Tibial nerve (tissue), 4 donors: ENCODE measurements around the gene CYP26B1. TPM values are rescaled to one million over a fixed set of nuclear protein-coding genes. Genes with fewer than 3 reads are reported as not detected.

Experiments
- DNase-seq, 2 donors: peaks; one replicate each; pipeline ENCODE4 v3.0.0-alpha.2; 2019; ENCODE audit warnings: low spot score in 2 of 2
- H3K27ac ChIP-seq, 4 donors: fragments of 200-600 bp; sonication (generic) in 3 of 4; one replicate each; pipeline ENCODE4 v1.5.1; 2017 to 2019; ENCODE audit warnings: mild to moderate bottlenecking in 1 of 4
- H3K27me3 ChIP-seq, 2 donors: fragments of 200-600 bp; sonication (generic) in 1 of 2; one replicate each; pipeline versions ENCODE4 v1.5.1 to v1.6.0; 2017 to 2019
- H3K36me3 ChIP-seq, 3 donors: fragments of 200-600 bp; sonication (generic); one replicate each; pipeline ENCODE4 v1.5.1; 2018 to 2019
- H3K4me1 ChIP-seq, 4 donors: fragments of 200-600 bp; sonication (generic) in 3 of 4; one replicate each; pipeline ENCODE4 v1.5.1; 2017 to 2019
- H3K4me3 ChIP-seq, 4 donors: fragments of 200-600 bp; sonication (generic) in 3 of 4; one replicate each; pipeline ENCODE4 v1.5.1; 2017 to 2019; ENCODE audit warnings: mild to moderate bottlenecking in 1 of 4, moderate library complexity in 1 of 4
- H3K9me3 ChIP-seq, 4 donors: fragments of 200-600 bp; sonication (generic) in 3 of 4; one replicate each; pipeline ENCODE4 v1.5.1; 2017 to 2019
- EP300 ChIP-seq, 2 donors: sonication (generic); formaldehyde crosslinking; IDR thresholded peaks; one replicate each; pipeline ENCODE4 v1.6.1; 2017; ENCODE audit warnings: antibody characterized with exemption in 2 of 2, mild to moderate bottlenecking in 1 of 2
- POLR2A ChIP-seq, 2 donors: fragments of 450-650 bp; IDR thresholded peaks; one replicate each; pipeline ENCODE4 v1.6.1; 2017; ENCODE audit warnings: antibody characterized with exemption in 2 of 2, mild to moderate bottlenecking in 2 of 2, moderate library complexity in 2 of 2
- WGBS, 2 donors: methylation state at CpG; one replicate each; pipeline ENCODE4 v1.1.5; 2018; 5-methylcytosine and 5-hydroxymethylcytosine counted together
- total RNA-seq, 4 donors: library from RNA; depleted of rRNA; stranded (reverse); fragments of >200 nt; gene quantifications; one replicate each; pipeline ENCODE4 v1.1.0, GENCODE V29; 2016
- TF ChIP-seq, protein P1 (sequence below), 5 experiments: fragments of 200-600 bp in 3 of 5; fragments of 450-650 bp in 2 of 5; sonication (generic) in 3 of 5; IDR thresholded peaks; one replicate each; pipeline ENCODE4 v1.5.1; 2016 to 2019; ENCODE audit warnings: antibody characterized with exemption in 5 of 5, mild to moderate bottlenecking in 3 of 5, moderate library complexity in 2 of 5

The CYP26B1 gene
- total RNA-seq, 4 donors from 2014 or later = 14.4 to 37.7 (median 34.2) TPM

DNA sequence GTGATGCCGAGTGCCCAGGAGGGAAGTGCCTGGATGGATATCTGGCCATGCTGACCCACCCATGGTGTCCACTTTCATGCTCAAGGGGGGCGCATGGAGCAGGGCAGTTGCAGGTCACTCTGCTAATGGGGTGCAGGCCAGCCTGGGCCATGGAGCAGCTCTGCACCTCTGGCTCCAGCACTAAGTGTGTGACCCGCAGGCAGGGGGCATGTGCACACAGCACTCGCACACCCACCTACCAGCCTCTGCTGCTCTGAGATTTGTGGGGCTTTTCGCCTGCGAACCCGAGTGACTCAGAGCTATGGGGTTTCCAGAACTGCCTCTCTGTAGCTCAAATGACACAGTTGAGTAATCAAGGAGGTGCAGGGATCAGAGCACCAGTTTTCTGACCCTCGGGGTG is 66.2 kb downstream of the CYP26B1 start:
- Histone ChIP-seq H3K27ac (no peak overlapping the region), H3K4me1 (no peaks in the 10 kb centered on the region), H3K9me3 (no peaks in the 10 kb centered on the region), H3K27me3 (no peaks in the 10 kb centered on the region), H3K36me3 (no peaks in the 10 kb centered on the region), H3K4me3 (no peak overlapping the region)
- WGBS, 2 donors = 95 to 97% methylated on average over 8 of the region's 8 CpGs
- TF ChIP-seq, protein P1, sequence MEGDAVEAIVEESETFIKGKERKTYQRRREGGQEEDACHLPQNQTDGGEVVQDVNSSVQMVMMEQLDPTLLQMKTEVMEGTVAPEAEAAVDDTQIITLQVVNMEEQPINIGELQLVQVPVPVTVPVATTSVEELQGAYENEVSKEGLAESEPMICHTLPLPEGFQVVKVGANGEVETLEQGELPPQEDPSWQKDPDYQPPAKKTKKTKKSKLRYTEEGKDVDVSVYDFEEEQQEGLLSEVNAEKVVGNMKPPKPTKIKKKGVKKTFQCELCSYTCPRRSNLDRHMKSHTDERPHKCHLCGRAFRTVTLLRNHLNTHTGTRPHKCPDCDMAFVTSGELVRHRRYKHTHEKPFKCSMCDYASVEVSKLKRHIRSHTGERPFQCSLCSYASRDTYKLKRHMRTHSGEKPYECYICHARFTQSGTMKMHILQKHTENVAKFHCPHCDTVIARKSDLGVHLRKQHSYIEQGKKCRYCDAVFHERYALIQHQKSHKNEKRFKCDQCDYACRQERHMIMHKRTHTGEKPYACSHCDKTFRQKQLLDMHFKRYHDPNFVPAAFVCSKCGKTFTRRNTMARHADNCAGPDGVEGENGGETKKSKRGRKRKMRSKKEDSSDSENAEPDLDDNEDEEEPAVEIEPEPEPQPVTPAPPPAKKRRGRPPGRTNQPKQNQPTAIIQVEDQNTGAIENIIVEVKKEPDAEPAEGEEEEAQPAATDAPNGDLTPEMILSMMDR (IDR thresholded peaks at IDR 0.05) = no peak
- TF ChIP-seq POLR2A (IDR thresholded peaks at IDR 0.05) (no peak), EP300 (IDR thresholded peaks at IDR 0.05) (no peak)
- DNase-seq = no peak

DNA sequence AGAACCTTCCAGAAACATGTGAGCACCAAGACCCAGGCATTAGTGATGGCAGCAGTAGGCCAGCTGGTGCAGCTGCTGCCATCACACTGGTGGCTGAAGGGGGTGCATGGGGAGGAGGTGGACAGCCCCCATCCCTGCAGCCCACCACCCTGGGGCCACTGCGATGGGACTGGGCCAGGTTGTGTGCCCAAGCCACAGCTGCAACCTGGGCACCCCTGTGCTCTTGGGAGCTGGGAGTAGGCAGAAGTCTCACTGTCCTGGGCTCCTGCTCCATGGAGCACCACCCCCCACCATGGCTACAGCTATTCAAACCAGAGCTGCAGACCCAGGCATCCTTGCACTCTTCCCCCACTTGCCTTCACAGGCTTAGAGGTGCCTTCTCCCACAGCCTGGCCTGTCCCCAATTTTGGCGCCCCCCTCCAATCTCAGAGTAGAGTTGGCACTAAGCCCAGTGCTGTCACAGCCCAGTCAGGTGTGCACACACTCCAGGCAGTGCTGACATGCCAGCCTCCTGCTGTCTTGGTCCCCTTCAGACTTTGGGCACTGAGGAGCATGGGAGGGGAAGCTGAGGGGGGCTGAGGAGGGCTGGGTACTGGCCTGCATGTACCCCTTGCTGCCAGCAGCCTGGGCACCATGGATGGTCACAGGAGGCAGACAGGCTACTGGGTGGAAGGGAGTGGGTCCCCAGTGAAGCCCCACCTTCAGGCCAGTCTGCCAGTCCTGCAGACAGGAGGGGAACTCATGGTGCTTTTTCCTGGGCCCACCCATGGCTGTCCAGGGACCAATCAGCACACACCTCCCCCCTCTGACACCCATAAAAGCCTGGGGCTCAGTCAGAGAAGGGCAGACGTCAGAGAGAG is 67.1 kb downstream of the CYP26B1 start:
- H3K36me3 ChIP-seq = no peaks in the 10 kb centered on the region
- DNase-seq = no peak
- TF ChIP-seq POLR2A (IDR thresholded peaks at IDR 0.05) (no peak), EP300 (IDR thresholded peaks at IDR 0.05) (no peak)
- H3K27ac ChIP-seq = no peak overlapping the region
- 88 to 89% methylated on average over 2 to 3 of the region's 3 CpGs for WGBS, 2 donors
- H3K4me1 ChIP-seq = no peaks in the 10 kb centered on the region
- H3K4me3 ChIP-seq = no peak overlapping the region
- peaks cover 0 to 5% (median 0%) of the 10 kb centered on the region in 4 donors for H3K9me3 ChIP-seq
- H3K27me3 ChIP-seq = no peaks in the 10 kb centered on the region
